ENCODE data around the gene PATE2.

Gene PATE2

GRCh38 chr11:125778728-125779127 lies at the start of gene PATE2:
Gene PATE2 (minus strand): TSS chr11:125778828. CDS start chr11:125778773, 55 bp downstream.
- no peak for DNase-seq

GRCh38 chr11:125807909-125808308 lies 29.3 kb upstream of the PATE2 start:
- DNase-seq: no peak

- no peak for DNase-seq
Observed at GRCh38 chr11:125802387-125802786, 23.8 kb upstream of the PATE2 start.

GRCh38 chr11:125799808-125800207 lies 21.2 kb upstream of the PATE2 start:
- no peak for DNase-seq

GRCh38 chr11:125797641-125798040 lies 19.0 kb upstream of the PATE2 start:
- DNase-seq: no peak

GRCh38 chr11:125790825-125791224 lies 12.2 kb upstream of the PATE2 start:
- DNase-seq: no peak

- DNase-seq: no peak
Observed at GRCh38 chr11:125787827-125788226, 9.2 kb upstream of the PATE2 start, which contains the start of gene PATE3. Gene PATE3 (plus strand): TSS chr11:125788127. CDS start chr11:125788152, 25 bp downstream.

GRCh38 chr11:125784678-125785077 lies 6.0 kb upstream of the PATE2 start:
- DNase-seq: no peak

GRCh38 chr11:125777309-125777708 lies 1.3 kb downstream of the PATE2 start:
- no peak for DNase-seq

- no peak for DNase-seq
Observed at GRCh38 chr11:125773516-125773915, 5.1 kb downstream of the PATE2 start.

- DNase-seq: no peak
Observed at GRCh38 chr11:125772834-125773505, 5.7 kb downstream of the PATE2 start.

GRCh38 chr11:125770583-125770982 lies 8.0 kb downstream of the PATE2 start:
- DNase-seq: no peak

GRCh38 chr11:125768336-125769046 lies 10.1 kb downstream of the PATE2 start:
- DNase-seq: no peak

GRCh38 chr11:125766251-125766650 lies 12.4 kb downstream of the PATE2 start:
- no peak for DNase-seq

- no peak for DNase-seq
Observed at GRCh38 chr11:125763483-125763882, 15.1 kb downstream of the PATE2 start.

- DNase-seq: no peak
Observed at GRCh38 chr11:125762445-125762844, 16.2 kb downstream of the PATE2 start.

GRCh38 chr11:125756050-125756449 lies 22.6 kb downstream of the PATE2 start:
- no peak for DNase-seq

- DNase-seq: no peak
Observed at GRCh38 chr11:125750629-125751028, 28.0 kb downstream of the PATE2 start.

- DNase-seq: no peak
Observed at GRCh38 chr11:125745979-125746378, 32.6 kb downstream of the PATE2 start, which contains the start of gene PATE1. Gene PATE1 (plus strand): TSS chr11:125746279. CDS start chr11:125746305, 26 bp downstream.

GRCh38 chr11:125743681-125744080 lies 34.9 kb downstream of the PATE2 start:
- no peak for DNase-seq

GRCh38 chr11:125740617-125741016 lies 38.0 kb downstream of the PATE2 start:
- DNase-seq: no peak

- no peak for DNase-seq
Observed at GRCh38 chr11:125728969-125729368, 49.7 kb downstream of the PATE2 start.

All from GOT3 (cell line).